WERI-Rb-1 (cell line): ENCODE data around the gene LRRC25.

ENCODE experiments used
- DNase-seq: peaks from one replicate; pipeline ENCODE4 v3.0.0-alpha.2; 2020
- H3K27ac ChIP-seq: fragments of 250-450 bp; sonication (Bioruptor Pico); 2 replicates; pipeline ENCODE4 v1.5.1; 2020; ENCODE audit warnings: mild to moderate bottlenecking, moderate library complexity
- H3K27me3 ChIP-seq: fragments of 250-450 bp; sonication (Bioruptor Pico); 2 replicates; pipeline ENCODE4 v1.5.1; 2021; ENCODE audit warnings: mild to moderate bottlenecking, low read depth, moderate library complexity; ENCODE audit not compliant: insufficient read depth, severe bottlenecking
- H3K36me3 ChIP-seq: fragments of 250-450 bp; sonication (Bioruptor Pico); 2 replicates; pipeline ENCODE4 v1.5.1; 2020; ENCODE audit warnings: mild to moderate bottlenecking, moderate library complexity
- H3K4me3 ChIP-seq: 2 replicates; pipeline ENCODE4 v1.5.1; 2011; ENCODE audit warnings: low read depth, mild to moderate bottlenecking, control low read depth, low read length
- H3K9me3 ChIP-seq: fragments of 250-450 bp; sonication (Bioruptor Pico); 2 replicates; pipeline ENCODE4 v1.5.1; 2021; ENCODE audit warnings: mild to moderate bottlenecking, moderate library complexity; ENCODE audit not compliant: severe bottlenecking
- CTCF ChIP-seq: IDR thresholded peaks from 2 replicates; pipeline ENCODE4 v1.5.1; 2011; ENCODE audit warnings: low read depth, mild to moderate bottlenecking, control low read depth, inconsistent platforms, low read length

LRRC25 gene

GRCh38 chr19:18397242-18398202 lies at the start of gene LRRC25:
Gene LRRC25 (minus strand): TSS chr19:18397622. CDS start chr19:18396963, 659 bp downstream.
- H3K4me3 ChIP-seq, result no peak within 1 kb of the TSS
- TF ChIP-seq CTCF, result no peak
- H3K36me3 ChIP-seq, result no peaks in the 10 kb centered on the region
- H3K27me3 ChIP-seq, result no peaks in the 10 kb centered on the region
- no peak for DNase-seq
- H3K9me3 ChIP-seq, result no peaks in the 10 kb centered on the region
- no peak within 1 kb of the TSS for H3K27ac ChIP-seq

- peaks cover 34% of the 10 kb centered on the region for H3K36me3 ChIP-seq
These were observed 49.5 kb upstream of the LRRC25 start for GRCh38 chr19:18446811-18447359.

GRCh38 chr19:18446145-18446810 lies 48.9 kb upstream of the LRRC25 start:
- H3K27ac ChIP-seq, result no peak overlapping the region
- TF ChIP-seq CTCF, result no peak
- no peaks in the 10 kb centered on the region for H3K27me3 ChIP-seq
- H3K4me3 ChIP-seq, result no peak overlapping the region
- DNase-seq, result no peak
- no peaks in the 10 kb centered on the region for H3K9me3 ChIP-seq
- H3K36me3 ChIP-seq, result peaks cover 34% of the 10 kb centered on the region

More at GRCh38 chr19:18446811-18447359, 49.5 kb upstream of the LRRC25 start:
- DNase-seq, result no peak
- no peak overlapping the region for H3K27ac ChIP-seq
- TF ChIP-seq CTCF, result no peak
- H3K9me3 ChIP-seq, result no peaks in the 10 kb centered on the region
- no peaks in the 10 kb centered on the region for H3K27me3 ChIP-seq
- H3K4me3 ChIP-seq, result no peak overlapping the region

- no peak overlapping the region for H3K27ac ChIP-seq
- no peak overlapping the region for H3K4me3 ChIP-seq
- no peaks in the 10 kb centered on the region for H3K9me3 ChIP-seq
- peaks cover 30% of the 10 kb centered on the region for H3K36me3 ChIP-seq
- no peak for DNase-seq
- H3K27me3 ChIP-seq, result no peaks in the 10 kb centered on the region
- no peak for TF ChIP-seq CTCF
These were observed 48.0 kb upstream of the LRRC25 start for GRCh38 chr19:18445262-18445948.

GRCh38 chr19:18444513-18444912 lies 47.1 kb upstream of the LRRC25 start:
- H3K36me3 ChIP-seq, result peaks cover 23% of the 10 kb centered on the region
- H3K4me3 ChIP-seq, result no peak overlapping the region

More at GRCh38 chr19:18444513-18444912, 47.1 kb upstream of the LRRC25 start:
- no peak overlapping the region for H3K27ac ChIP-seq
- TF ChIP-seq CTCF, result no peak
- H3K9me3 ChIP-seq, result no peaks in the 10 kb centered on the region
- DNase-seq, result no peak
- no peaks in the 10 kb centered on the region for H3K27me3 ChIP-seq
